OCI-LY1 (cell line): ENCODE results near the gene ACOT4.

Experiments
- CTCF ChIP-seq: fragments of 200-600 bp; sonication (generic), shearing (Covaris generic); IDR thresholded peaks from 2 replicates; pipeline ENCODE4 v1.5.1; 2017; ENCODE audit warnings: mild to moderate bottlenecking, antibody characterized with exemption, low read length, moderate library complexity, mixed read lengths
- EZH2 ChIP-seq: fragments of 200-600 bp; sonication (generic), shearing (Covaris generic); IDR thresholded peaks from 2 replicates; pipeline ENCODE4 v1.8.0; 2017; ENCODE audit warnings: borderline replicate concordance, mixed run types, mild to moderate bottlenecking, antibody characterized with exemption, low read length, moderate library complexity, mixed read lengths

DNA sequence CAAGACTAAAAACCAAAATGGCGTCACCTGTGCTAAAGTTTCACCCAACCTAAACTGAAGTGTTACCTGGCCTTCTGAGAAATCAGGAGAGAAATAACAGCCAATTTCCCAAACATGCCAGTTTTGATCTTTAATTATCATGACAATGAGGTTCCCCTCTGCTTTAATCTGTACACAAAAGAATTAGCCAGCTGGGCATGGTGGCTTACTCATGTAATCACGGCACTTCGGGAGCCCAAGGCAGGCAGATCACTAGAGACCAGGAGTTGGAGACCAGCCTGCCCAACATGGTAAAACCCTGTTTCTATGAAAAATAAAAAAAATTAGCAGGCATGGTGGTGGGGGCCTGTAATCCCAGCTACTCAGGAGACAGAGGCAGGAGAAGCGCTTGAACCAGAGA lies 37.8 kb upstream of the ACOT4 start:
- no peak for TF ChIP-seq EZH2
- TF ChIP-seq CTCF = no peak
